ENCODE data around the gene RNF4. TPM values are rescaled to one million over a fixed set of nuclear protein-coding genes. Genes with fewer than 3 reads are reported as not detected.

RNF4 gene
- total RNA-seq, 1 experiment from 2014 or later: 92.0 TPM

DNA sequence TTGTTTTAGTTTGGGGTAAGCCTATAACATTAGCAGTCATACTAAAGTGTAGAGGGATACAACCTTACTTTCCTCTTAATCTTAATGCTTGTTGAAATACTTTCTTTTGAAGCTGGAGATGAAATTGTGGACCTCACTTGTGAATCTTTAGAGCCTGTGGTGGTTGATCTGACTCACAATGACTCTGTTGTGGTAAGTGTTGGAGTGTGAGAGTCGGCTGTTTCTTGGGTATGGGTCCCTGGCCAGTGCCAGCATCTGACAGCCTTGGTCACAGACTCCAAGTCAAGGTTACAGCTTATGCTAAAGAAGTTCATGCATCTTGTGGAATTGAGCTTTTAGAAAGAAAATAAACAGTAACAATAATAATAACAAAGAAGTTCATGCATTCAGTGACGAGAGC, 31.6 kb downstream of the RNF4 start:
- Histone ChIP-seq H2BK12ac (ENCODE audit: insufficient read length, low read depth, low read length) (no peak overlapping the region), H3K23me2 (ENCODE audit: insufficient read length, low read depth, low read length, poor library complexity, severe bottlenecking) (no peaks in the 10 kb centered on the region), H2AFZ (ENCODE audit: low read length) (no peak overlapping the region), H3T11ph (ENCODE audit: low read length) (no peak overlapping the region), H3K27me3 (ENCODE audit: insufficient read depth, low read length) (no peaks in the 10 kb centered on the region), H2BK15ac (ENCODE audit: low read depth, low read length) (no peak overlapping the region), H3K56ac (ENCODE audit: insufficient read length, low read depth, low read length) (no peak overlapping the region), H3K27ac (ENCODE audit: insufficient read length, low read depth, low read length) (no peak overlapping the region), H4K8ac (replicated peaks; ENCODE audit: insufficient read length, low read depth, low read length) (no peak overlapping the region), H4K20me1 (ENCODE audit: control insufficient read depth, insufficient read depth, insufficient read length) (no peaks in the 10 kb centered on the region), H3K4ac (ENCODE audit: low read depth, low read length) (no peak overlapping the region), H3K4me2 (ENCODE audit: insufficient read depth, insufficient read length, low read length) (no peak overlapping the region), H3K18ac (ENCODE audit: insufficient read length, low read depth, low read length) (no peak overlapping the region), H3K9ac (ENCODE audit: extremely low read depth, insufficient read length, low read length) (no peak overlapping the region), H2AK5ac (ENCODE audit: insufficient read length, low read length) (no peak overlapping the region), H3K9me3 (ENCODE audit: control insufficient read depth, low read depth, low read length) (no peaks in the 10 kb centered on the region), H4K5ac (ENCODE audit: insufficient read length, low read depth, low read length) (no peak overlapping the region), H3K23ac (ENCODE audit: insufficient read length, low read depth, low read length) (no peak overlapping the region), H2BK5ac (ENCODE audit: insufficient read length, low read length) (no peak overlapping the region), H3K14ac (ENCODE audit: insufficient read depth, low read length) (no peak overlapping the region), H3K79me1 (ENCODE audit: insufficient read depth, low read depth, low read length, poor library complexity, severe bottlenecking) (no peaks in the 10 kb centered on the region), H2BK120ac (ENCODE audit: low read depth, low read length, poor library complexity, severe bottlenecking) (no peak overlapping the region), H2BK20ac (ENCODE audit: low read depth, low read length, poor library complexity, severe bottlenecking) (no peak overlapping the region), H3K79me2 (ENCODE audit: insufficient read depth, low read length) (peaks cover 1% of the 10 kb centered on the region), H4K91ac (ENCODE audit: insufficient read length, low read depth, low read length) (no peak overlapping the region), H3K4me1 (ENCODE audit: insufficient read depth, low read length) (no peaks in the 10 kb centered on the region)
- Mint-ChIP-seq H3K27me3 (ENCODE audit: low read depth) (no peaks in the 10 kb centered on the region), H3K9me3 (no peaks in the 10 kb centered on the region), H3K36me3 (ENCODE audit: insufficient read depth in 1 of 3, low read depth in 3 of 3) (peaks cover 51 to 87% (median 71%) of the 10 kb centered on the region in 3 experiments), H3K27ac (no peak overlapping the region; a peak in 1 of 7 replicates), H3K4me3 (no peak overlapping the region), H3K4me1 (no peaks in the 10 kb centered on the region)
- TF ChIP-seq, protein P1, sequence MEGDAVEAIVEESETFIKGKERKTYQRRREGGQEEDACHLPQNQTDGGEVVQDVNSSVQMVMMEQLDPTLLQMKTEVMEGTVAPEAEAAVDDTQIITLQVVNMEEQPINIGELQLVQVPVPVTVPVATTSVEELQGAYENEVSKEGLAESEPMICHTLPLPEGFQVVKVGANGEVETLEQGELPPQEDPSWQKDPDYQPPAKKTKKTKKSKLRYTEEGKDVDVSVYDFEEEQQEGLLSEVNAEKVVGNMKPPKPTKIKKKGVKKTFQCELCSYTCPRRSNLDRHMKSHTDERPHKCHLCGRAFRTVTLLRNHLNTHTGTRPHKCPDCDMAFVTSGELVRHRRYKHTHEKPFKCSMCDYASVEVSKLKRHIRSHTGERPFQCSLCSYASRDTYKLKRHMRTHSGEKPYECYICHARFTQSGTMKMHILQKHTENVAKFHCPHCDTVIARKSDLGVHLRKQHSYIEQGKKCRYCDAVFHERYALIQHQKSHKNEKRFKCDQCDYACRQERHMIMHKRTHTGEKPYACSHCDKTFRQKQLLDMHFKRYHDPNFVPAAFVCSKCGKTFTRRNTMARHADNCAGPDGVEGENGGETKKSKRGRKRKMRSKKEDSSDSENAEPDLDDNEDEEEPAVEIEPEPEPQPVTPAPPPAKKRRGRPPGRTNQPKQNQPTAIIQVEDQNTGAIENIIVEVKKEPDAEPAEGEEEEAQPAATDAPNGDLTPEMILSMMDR (conservative IDR thresholded peaks at IDR 0.05): no peak
- WGBS (ENCODE audit: extremely low coverage, insufficient read length, low lambda C conversion rate): no CpG with 5 or more reads among the region's 2 CpGs
- DNase-seq: no peak
